Activated CD8-positive, alpha-beta memory T cell treated with anti-CD3 and anti-CD28 coated beads for 48 hours (primary cell): Measurements from ENCODE around the gene DAPL1.

Experiments
- DNase-seq, 3 experiments: peaks; one replicate each; pipeline ENCODE4 v3.0.0-alpha.2; 2020; ENCODE audit warnings: low read depth in 2 of 3, low spot score in 2 of 3

Gene DAPL1

GRCh38 chr2:158795195-158795924 is at the start of gene DAPL1:
Gene DAPL1 (plus strand): TSS chr2:158795317. CDS start chr2:158795373, 56 bp downstream.
- no peak for DNase-seq

GRCh38 chr2:158745866-158746382 is 49.2 kb upstream of the DAPL1 start:
- DNase-seq, result no peak

GRCh38 chr2:158746488-158746887 is 48.6 kb upstream of the DAPL1 start:
- no peak for DNase-seq

GRCh38 chr2:158747281-158747680 is 47.8 kb upstream of the DAPL1 start:
- DNase-seq, result no peak

GRCh38 chr2:158748926-158749590 is 46.1 kb upstream of the DAPL1 start:
- DNase-seq, result no peak

- DNase-seq, result no peak
Measured at GRCh38 chr2:158750458-158751125, 44.5 kb upstream of the DAPL1 start.

- DNase-seq, result no peak
Measured at GRCh38 chr2:158753641-158754611, 41.2 kb upstream of the DAPL1 start.

- DNase-seq, result no peak
Measured at GRCh38 chr2:158755310-158756087, 39.6 kb upstream of the DAPL1 start.

- DNase-seq, result no peak
Measured at GRCh38 chr2:158756331-158756730, 38.8 kb upstream of the DAPL1 start.

GRCh38 chr2:158756976-158757375 is 38.1 kb upstream of the DAPL1 start:
- no peak for DNase-seq

GRCh38 chr2:158760887-158761286 is 34.2 kb upstream of the DAPL1 start:
- DNase-seq, result no peak

- DNase-seq, result no peak
Measured at GRCh38 chr2:158761621-158762020, 33.5 kb upstream of the DAPL1 start.

GRCh38 chr2:158762336-158762735 is 32.8 kb upstream of the DAPL1 start:
- DNase-seq, result no peak

GRCh38 chr2:158766524-158766923 is 28.6 kb upstream of the DAPL1 start:
- no peak for DNase-seq

GRCh38 chr2:158772306-158773078 is 22.6 kb upstream of the DAPL1 start:
- no peak for DNase-seq

- DNase-seq, result no peak
Measured at GRCh38 chr2:158773121-158773520, 22.0 kb upstream of the DAPL1 start.

- no peak for DNase-seq
Measured at GRCh38 chr2:158774681-158775080, 20.4 kb upstream of the DAPL1 start.

- no peak for DNase-seq
Measured at GRCh38 chr2:158775273-158776027, 19.7 kb upstream of the DAPL1 start.

- no peak for DNase-seq
Measured at GRCh38 chr2:158776231-158776630, 18.9 kb upstream of the DAPL1 start.
